PC-9 (cell line): ENCODE data around the gene SLIRP.

Source experiments
- CTCF ChIP-seq: fragments of 200-600 bp; sonication (generic); conservative IDR thresholded peaks from 2 replicates; pipeline ENCODE4 v1.6.1; 2017; ENCODE audit warnings: mixed run types, antibody characterized with exemption, mild to moderate bottlenecking, moderate library complexity
- EZH2 ChIP-seq: fragments of 200-600 bp; sonication (generic); IDR thresholded peaks from 2 replicates; pipeline ENCODE4 v1.8.0; 2017; ENCODE audit warnings: antibody characterized with exemption, low read depth

- TF ChIP-seq CTCF (no peak), EZH2 (no peak)
These were observed 52.7 kb downstream of the SLIRP start, which contains the start of gene SNW1 for GRCh38 chr14:77760381-77761204.
